ENCODE measurements around the gene CFP. TPM values are rescaled to one million over a fixed set of nuclear protein-coding genes. Genes with fewer than 3 reads are reported as not detected.

The CFP gene
- total RNA-seq, 4 donors from 2014 or later = 6.8 to 16.1 (median 9.9) TPM

GRCh38 chrX:47625365-47625764 is 4.4 kb downstream of the CFP start:
- TF ChIP-seq POLR2A (IDR thresholded peaks at IDR 0.05; ENCODE audit: low read depth) = no peak
- no peak for TF ChIP-seq CTCF (IDR thresholded peaks at IDR 0.05)
- TF ChIP-seq POLR2AphosphoS5 (IDR thresholded peaks at IDR 0.05) = no peak
- TF ChIP-seq EP300 (IDR thresholded peaks at IDR 0.05) = no peak
- H3K36me3 ChIP-seq = no peaks in the 10 kb centered on the region
- H3K27me3 ChIP-seq = peaks cover 0 to 11% (median 3%) of the 10 kb centered on the region in 4 donors
- no peak overlapping the region for H3K4me3 ChIP-seq
- intact Hi-C loops (cut with DNase I) = no loop called here
- H3K27ac ChIP-seq (replicated peaks in 1 of 4) = no peak overlapping the region
- peaks cover 0 to 7% (median 6%) of the 10 kb centered on the region in 4 donors for H3K4me1 ChIP-seq
- no peak for DNase-seq (ENCODE audit: extremely low spot score)
- 87% methylated on average over 2 of the region's 2 CpGs for WGBS
- H3K9me3 ChIP-seq = no peaks in the 10 kb centered on the region

GRCh38 chrX:47623540-47624027 is 6.1 kb downstream of the CFP start:
- no peak for DNase-seq (ENCODE audit: extremely low spot score)

GRCh38 chrX:47621851-47622250 is 7.9 kb downstream of the CFP start:
- no peaks in the 10 kb centered on the region for H3K9me3 ChIP-seq
- intact Hi-C loops (cut with DNase I) = no loop called here
- 83% methylated on average over 6 of the region's 6 CpGs for WGBS
- no peak for TF ChIP-seq CTCF (IDR thresholded peaks at IDR 0.05)
- no peak for DNase-seq (ENCODE audit: extremely low spot score)
- no peak overlapping the region for H3K4me3 ChIP-seq
- H3K36me3 ChIP-seq = no peaks in the 10 kb centered on the region
- H3K27me3 ChIP-seq = peaks cover 0 to 16% (median 3%) of the 10 kb centered on the region in 4 donors
- peaks cover 3 to 17% (median 12%) of the 10 kb centered on the region in 4 donors for H3K4me1 ChIP-seq
- no peak overlapping the region for H3K27ac ChIP-seq (replicated peaks in 1 of 4)

More at GRCh38 chrX:47623540-47624027, 6.1 kb downstream of the CFP start:
- intact Hi-C loops (cut with DNase I) = no loop called here
- H3K36me3 ChIP-seq = no peaks in the 10 kb centered on the region
- H3K9me3 ChIP-seq = no peaks in the 10 kb centered on the region
- H3K4me1 ChIP-seq = peaks cover 3 to 17% (median 12%) of the 10 kb centered on the region in 4 donors
- H3K27me3 ChIP-seq = peaks cover 0 to 16% (median 3%) of the 10 kb centered on the region in 4 donors
- peak overlapping the region; percentile 16 to 41 (median 24) for H3K4me3 ChIP-seq
- WGBS = 40% methylated on average over 7 of the region's 35 CpGs
- H3K27ac ChIP-seq (replicated peaks in 1 of 4) = no peak overlapping the region
- TF ChIP-seq POLR2AphosphoS5 (IDR thresholded peaks at IDR 0.05) (no peak), CTCF (IDR thresholded peaks at IDR 0.05) (no peak), EP300 (IDR thresholded peaks at IDR 0.05) (no peak)

GRCh38 chrX:47620303-47620685 is 9.4 kb downstream of the CFP start:
- Histone ChIP-seq H3K4me3 (no peak overlapping the region), H3K9me3 (no peaks in the 10 kb centered on the region), H3K27ac (replicated peaks in 1 of 4) (no peak overlapping the region), H3K27me3 (peaks cover 0 to 16% (median 3%) of the 10 kb centered on the region in 4 donors), H3K4me1 (peaks cover 3 to 17% (median 12%) of the 10 kb centered on the region in 4 donors), H3K36me3 (no peaks in the 10 kb centered on the region)
- DNase-seq (ENCODE audit: extremely low spot score) = no peak
- 56% methylated on average over 9 of the region's 9 CpGs for WGBS
- no peak for TF ChIP-seq CTCF (IDR thresholded peaks at IDR 0.05)
- no peak for TF ChIP-seq EP300 (IDR thresholded peaks at IDR 0.05)
- no peak for TF ChIP-seq POLR2AphosphoS5 (IDR thresholded peaks at IDR 0.05)
- TF ChIP-seq POLR2A (IDR thresholded peaks at IDR 0.05; ENCODE audit: low read depth) = no peak
- intact Hi-C loops (cut with DNase I) = no loop called here

All from esophagus muscularis mucosa (tissue), 4 donors.